GM12891 (cell line): ENCODE measurements around the gene TMIGD2.

ENCODE experiments used
- POLR2A ChIP-seq: IDR thresholded peaks from 2 replicates; pipeline ENCODE4 v1.6.1; 2011; ENCODE audit warnings: low read depth, low read length, control low read depth
- POLR2AphosphoS5 ChIP-seq: IDR thresholded peaks from 2 replicates; pipeline ENCODE4 v1.6.1; 2011; ENCODE audit warnings: low read depth, low read length, control low read depth

DNA sequence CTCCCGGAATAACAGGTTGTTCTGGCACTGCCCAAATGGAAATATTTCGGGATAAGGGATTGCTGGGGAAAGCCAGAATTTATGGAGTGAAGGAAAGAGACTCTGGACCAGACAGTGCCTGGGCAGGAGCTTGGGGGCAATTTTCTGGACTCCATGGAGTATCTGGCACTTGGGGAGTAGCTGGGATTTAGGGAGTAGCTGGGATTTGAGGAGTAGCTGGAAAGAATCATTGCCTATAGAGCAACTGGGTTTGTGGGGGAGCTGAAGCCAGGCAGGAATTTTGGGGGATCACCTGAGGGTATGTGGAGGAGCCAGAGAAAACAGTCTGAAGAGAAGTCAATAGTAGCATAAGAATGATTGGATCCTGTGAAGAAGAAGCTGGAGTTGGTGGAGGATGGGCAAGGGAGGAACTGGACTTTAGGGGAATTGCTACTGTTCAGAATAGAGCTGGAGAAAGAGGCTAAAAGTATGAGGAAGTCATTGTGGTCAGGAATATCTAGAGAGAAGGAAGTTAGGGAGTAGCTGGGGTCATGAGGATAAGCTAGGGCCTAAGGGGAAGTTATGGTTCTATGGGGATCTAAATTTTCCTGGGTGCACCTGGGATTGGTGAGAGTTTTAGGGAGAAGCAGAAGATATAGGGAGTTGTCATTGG, 17.0 kb upstream of the TMIGD2 start:
- TF ChIP-seq POLR2AphosphoS5 (no peak), POLR2A (no peak)
